Activated CD4-positive, alpha-beta T cell treated with anti-CD3 and anti-CD28 coated beads, Interleukin-2, amount 50 U/mL, for 1 hour (primary cell): Measurements from ENCODE around the gene NYAP1.
"Not testable (repeated sequence)": the region's sequence is repeated elsewhere in the genome, so short reads cannot be mapped to it uniquely, and the experiment has no call there.

Experiments
- DNase-seq: peaks from one replicate; pipeline ENCODE4 v3.0.0-alpha.2; 2020

Gene NYAP1

DNA sequence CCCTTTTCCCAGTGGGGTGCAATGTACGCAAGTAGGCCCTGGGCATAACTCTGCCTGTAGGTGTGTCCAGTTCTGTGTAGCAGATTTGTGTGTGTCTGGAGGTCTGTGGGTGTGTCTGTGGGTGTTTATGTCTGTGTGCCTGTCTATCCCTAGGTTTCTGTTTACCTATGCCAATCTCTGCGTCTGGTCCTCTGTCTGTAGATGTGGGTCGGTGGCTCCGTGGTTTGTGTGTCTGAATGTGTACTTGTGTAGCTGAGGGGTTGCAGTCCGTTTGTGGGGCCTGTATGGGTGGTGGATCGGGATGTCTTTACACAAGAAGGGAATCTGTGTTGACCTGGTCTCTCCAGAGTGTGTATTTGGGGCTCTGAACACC is 932 bp downstream of the NYAP1 start:
- DNase-seq = no peak

DNA sequence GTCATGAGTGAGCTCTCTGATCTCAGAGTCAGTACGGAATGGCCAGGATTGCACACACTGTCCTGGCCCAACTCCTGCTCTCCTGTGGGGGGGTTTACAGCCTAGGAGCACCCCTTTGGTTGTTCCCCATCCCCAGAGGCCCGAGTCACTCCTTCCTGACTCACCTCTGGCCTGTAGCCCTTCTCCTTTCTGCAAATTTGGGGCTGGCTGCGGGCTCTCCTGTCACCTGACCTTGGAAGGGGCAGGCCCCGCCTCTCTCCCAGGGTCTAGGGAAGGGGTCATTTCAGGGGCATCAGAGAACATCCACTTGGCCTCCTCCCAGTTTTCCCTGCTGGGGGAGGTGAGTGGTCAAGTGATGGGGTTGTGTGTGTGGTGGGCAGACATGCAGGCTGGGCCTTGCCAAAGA is 1.7 kb downstream of the NYAP1 start:
- no peak for DNase-seq

DNA sequence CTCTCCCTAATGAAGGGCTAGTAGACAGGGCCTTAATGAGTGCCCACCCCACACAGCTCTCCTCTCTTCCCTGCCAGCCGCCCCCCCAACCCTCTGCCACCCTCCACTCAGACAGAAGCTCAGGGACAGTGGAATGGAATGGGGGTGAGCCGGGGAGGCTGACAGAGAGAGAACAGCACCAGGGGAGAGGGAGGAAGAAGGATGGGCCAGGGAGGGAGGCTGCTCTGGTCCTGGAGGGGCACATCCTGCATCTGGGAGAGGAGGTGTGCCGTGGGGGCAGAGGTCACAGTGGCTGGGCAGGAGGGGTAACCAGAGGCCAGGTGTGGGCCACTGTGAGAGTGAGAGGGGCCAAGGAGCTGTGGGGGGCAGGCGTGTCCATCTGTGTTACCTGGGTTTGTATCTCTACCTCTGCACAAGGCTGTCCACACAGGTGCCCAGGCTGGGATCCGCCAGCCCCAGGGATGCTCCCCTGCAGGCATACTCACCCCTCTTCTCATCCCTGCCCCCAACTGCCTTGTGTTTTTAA is 2.4 kb downstream of the NYAP1 start:
- DNase-seq = no peak

DNA sequence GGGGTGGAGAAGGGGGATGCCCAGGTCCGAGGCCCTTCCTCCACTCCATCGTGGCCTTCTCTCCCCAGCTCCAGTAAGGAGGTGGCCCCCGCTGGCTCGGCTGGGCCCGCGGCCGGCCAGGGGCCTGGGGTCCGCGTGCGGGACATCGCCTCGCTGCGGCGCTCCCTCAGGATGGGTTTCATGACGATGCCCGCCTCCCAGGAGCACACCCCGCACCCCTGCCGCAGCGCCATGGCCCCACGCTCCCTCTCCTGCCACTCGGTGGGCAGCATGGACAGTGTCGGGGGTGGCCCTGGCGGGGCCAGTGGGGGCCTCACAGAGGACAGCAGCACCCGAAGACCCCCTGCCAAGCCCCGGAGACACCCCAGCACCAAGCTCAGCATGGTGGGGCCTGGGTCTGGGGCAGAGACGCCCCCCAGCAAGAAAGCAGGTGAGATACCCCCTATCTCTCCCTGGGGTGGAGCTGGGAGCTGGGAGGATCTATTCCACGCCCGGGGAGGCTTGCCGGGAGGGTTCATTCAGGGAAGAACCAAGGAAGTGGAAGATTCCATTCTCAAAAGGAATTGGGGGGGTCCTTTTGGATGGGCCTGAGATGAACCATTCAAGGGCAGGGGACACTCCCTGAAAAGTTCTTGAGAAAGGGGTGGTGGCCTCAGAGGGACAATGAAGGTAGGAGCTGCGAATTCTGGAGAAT is 3.2 kb downstream of the NYAP1 start:
- DNase-seq = no peak

DNA sequence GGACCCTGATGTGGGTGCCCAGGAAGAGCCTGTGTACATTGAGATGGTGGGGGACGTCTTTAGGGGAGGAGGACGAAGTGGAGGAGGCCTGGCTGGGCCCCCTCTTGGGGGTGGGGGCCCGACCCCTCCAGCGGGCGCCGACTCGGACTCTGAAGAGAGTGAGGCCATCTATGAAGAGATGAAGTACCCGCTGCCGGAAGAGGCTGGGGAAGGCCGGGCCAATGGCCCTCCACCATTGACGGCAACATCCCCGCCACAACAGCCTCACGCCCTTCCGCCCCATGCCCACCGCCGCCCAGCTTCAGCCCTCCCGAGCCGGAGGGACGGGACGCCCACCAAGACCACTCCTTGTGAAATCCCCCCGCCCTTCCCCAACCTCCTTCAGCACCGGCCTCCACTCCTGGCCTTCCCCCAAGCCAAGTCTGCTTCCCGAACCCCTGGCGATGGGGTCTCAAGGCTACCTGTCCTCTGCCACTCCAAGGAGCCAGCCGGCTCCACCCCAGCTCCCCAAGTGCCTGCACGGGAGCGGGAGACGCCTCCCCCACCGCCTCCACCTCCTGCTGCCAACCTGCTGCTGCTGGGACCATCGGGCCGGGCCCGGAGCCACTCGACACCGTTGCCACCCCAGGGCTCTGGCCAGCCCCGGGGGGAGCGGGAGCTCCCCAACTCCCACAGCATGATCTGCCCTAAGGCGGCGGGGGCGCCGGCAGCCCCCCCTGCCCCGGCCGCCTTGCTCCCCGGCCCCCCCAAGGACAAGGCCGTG is 4.8 kb downstream of the NYAP1 start:
- DNase-seq = no peak

DNA sequence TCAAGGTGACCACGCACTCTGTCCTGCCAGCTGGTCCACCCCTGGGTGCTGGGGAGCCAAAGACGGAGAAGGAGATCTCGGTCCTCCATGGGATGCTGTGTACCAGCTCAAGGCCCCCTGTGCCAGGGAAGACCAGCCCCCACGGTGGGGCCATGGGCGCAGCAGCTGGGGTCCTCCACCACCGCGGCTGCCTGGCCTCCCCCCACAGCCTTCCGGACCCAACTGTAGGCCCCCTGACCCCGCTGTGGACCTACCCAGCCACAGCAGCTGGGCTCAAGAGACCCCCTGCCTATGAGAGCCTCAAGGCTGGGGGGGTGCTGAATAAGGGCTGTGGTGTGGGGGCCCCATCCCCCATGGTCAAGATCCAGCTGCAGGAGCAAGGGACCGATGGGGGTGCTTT is 5.4 kb downstream of the NYAP1 start:
- DNase-seq = no peak

DNA sequence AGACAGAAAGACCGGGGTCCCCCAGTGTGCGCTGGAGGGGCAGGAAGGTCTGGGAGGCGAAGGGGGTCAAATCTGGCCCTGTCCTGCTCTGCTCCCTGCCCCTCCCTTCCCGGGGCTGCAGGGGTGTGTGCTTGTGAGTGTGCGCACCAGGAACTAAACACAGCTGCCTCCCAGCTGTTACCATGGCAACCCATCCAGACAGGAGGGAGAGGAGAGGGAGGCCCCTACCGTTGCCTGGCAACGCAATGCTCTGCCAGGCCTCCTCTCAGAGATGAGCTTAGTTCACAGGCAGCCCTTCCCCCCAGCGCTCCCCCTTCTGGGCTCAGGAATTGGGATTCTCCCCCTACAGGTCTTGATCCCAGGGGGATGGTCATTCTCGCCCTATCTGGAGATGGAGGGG is 6.1 kb downstream of the NYAP1 start:
- DNase-seq = peak; percentile 45

DNA sequence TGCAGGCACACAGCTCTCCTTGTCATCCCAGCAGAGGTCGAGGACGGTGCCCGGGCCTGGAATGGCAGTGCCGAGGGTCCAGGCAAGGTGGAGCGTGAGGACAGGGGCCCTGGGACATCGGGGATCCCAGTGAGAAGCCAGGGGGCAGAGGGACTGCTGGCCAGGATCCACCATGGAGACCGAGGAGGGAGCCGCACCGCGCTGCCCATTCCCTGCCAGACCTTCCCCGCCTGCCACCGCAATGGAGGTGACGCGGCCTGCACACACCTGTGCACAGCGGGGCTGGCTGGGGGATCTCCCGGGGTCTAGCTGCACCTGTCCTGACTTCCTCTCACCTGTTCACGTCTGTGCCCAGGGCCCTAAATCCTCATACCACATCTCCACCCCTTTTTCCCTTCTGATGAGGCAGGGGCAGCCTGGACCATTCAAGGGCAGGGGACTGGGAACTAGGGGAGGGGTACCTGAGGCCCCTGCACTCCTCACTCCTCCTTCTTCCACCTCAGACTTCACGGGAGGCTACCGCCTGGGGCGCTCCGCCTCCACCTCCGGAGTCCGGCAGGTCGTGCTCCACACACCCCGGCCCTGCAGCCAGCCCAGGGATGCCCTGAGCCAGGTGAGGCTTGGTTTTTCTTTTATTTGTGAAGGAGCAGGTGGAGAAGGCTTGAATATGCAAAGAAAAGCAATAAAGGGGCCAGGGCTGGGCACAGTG is 6.9 kb downstream of the NYAP1 start:
- no peak for DNase-seq

DNA sequence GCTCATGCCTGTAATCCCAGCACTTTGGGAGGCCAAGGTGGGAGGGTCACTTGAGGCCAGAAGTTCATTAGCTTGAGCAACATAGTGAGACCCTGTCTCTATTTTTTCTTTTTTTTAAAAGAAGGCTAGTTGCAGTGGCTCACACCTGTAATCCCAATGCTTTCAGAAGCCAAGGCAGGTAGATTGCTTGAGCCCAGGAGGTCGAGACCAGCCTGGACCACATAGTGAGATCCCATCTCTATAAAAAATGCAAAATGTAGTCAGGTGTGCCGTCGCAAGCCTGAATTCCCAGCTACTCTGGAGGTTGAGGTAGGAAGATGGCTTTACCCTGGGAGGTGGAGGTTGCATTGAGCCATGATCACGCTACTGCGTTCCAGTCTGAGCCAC is 7.5 kb downstream of the NYAP1 start:
- no peak for DNase-seq

DNA sequence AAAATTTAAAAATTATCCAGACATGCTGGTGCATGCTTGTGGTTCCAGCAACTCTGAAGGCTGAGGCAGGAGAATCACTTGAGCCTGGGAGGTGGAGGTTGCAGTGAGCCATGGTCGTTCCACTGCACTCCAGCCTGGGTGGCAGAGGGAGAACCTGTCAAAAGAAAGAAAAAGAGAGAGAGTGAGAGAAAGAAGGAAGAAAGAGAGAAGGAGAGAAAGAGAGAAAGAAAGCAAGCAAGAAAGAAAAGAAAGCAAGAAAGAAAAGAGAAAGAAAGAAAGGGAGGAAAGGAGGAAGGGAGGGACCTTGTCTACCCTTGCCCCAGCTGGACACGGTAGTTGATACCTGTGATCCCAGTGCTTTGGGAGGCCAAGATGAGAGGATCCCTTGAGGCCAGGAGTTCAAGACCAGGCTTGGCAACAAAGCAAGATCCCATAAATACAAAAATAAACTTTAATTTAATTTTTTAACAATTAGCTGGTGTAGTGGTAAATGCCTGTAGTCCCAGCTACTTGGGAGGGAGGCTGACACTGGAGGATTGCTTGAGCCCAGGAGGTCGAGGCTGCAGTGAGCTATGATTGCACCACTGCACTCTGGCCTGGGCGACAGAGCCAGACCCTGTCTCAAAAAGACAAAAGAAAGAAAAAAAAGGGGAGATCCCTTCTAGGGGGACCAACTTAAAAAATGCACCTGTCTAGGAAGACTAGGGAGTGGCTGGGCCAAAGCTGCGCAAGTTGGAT is 9.2 kb downstream of the NYAP1 start:
- no peak for DNase-seq

DNA sequence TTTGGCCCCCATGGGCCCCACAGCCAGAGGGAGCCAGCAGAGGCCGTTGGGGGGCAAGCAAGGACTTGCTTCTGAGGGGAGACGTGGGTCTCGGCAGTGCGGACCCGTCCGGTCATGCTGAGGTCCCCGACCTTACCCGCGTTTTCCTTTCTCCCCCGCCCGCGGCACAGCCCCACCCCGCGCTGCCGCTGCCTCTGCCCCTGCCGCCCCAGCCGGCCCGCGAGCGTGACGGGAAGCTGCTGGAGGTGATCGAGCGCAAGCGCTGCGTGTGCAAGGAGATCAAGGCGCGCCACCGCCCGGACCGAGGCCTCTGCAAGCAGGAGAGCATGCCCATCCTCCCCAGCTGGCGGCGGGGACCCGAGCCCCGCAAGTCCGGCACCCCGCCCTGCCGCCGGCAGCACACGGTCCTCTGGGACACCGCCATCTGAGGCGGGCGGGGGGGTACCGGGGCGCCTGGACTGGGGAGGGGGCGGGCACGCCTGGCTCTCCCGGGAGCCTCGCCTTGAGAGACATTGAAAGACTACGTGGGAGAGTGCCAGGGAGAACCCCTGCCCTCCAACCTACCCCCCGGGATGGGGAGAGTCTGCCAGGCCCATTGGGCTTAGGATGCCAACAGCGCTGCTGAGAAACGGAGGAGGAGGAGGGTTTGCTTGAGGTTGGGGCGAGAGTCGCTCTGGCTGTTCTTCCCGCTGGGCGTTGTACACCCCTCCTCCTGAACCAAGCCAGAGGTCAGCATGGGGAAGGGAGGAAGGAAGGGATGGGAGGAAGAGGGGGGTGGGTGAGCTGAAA is 9.9 kb downstream of the NYAP1 start:
- DNase-seq = peak; percentile 58

DNA sequence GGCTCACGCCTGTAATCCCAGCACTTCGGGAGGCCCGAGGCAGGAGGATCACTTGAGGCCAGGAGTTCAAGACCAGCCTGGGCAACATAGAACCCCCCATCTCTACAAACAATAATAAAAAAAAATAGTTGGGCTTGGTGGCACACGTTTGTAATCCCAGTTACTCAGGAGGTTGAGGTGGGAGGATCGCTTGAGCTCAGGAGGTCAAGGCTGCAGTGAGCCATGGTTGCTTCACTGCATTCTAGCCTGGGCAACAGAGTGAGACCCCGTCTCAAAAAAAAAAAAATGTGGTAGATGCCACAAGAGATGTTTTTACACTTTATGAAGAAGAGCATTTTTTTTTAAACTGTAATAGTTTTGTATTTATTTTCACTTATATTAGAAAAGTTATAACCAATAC is 12.8 kb downstream of the NYAP1 start:
- no peak for DNase-seq

DNA sequence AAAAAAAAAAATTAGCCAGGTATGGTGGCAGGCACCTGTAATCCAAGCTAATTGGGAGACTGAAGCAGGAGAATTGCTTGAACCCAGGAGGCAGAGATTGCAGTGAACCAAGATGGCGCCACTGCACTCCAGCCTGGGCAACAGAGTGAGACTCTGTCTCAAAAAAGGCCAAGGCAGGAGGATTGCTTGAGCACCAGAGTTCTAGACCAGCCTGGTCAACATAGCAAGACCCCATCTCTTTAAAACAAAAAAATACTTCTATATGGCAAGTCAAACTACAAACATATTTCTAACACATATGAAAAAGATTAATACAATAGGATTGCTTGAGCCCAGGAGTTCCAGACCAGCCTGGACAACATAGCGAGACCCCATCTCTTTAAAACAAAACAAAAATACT is 17.0 kb downstream of the NYAP1 start:
- DNase-seq = not testable (repeated sequence)

DNA sequence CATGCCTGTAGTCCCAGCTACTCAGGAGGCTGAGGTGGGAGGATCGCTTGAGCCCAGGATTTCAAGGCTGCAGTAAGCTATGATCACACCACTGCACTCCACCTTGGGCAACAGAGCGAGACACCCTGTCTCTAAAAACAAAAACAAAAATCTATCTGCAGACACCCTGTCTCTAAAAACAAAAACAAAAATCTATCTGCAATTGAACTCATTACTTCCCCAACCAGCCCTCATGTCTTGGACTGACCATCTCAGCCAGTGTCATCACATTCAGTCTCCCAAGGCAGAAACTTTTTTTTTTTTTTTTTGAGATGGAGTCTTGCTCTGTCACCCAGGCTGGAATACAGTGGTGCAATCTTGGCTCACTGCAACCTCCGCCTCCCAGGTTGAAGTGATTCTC is 20.3 kb downstream of the NYAP1 start:
- not testable (repeated sequence) for DNase-seq

DNA sequence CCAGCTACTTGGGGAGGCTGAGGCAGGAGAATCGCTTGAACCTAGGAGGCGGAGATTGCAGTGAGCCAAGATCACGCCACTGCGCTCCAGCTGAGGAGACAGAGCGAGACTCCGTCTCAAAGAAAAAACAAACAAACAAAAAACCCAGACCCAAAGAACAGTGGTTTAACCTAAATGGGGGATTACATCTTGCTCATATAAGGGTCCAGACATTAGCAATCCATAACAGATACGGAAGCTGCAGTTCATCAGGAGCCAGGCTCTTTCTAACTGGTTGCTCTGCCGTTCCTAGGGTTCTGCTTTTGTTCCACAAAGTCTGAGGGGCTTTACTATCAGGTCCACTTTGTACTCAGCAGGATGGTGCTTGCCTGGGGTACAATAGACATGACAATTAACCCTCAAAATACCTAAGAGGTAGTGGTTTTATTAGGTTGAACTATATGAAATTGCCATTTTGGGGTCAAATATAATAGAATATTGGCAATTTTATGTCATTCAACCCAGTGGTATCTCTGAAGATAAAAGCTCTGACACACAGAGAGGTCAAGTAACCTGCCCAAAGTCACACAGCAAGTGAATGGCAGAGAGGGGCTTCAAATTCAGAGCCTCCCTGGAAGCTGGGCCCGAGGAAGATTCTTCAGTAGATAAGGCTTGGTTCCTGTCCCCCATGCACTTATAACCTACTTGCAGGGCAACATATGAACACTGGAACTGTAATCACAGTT is 21.3 kb downstream of the NYAP1 start:
- DNase-seq = no peak

DNA sequence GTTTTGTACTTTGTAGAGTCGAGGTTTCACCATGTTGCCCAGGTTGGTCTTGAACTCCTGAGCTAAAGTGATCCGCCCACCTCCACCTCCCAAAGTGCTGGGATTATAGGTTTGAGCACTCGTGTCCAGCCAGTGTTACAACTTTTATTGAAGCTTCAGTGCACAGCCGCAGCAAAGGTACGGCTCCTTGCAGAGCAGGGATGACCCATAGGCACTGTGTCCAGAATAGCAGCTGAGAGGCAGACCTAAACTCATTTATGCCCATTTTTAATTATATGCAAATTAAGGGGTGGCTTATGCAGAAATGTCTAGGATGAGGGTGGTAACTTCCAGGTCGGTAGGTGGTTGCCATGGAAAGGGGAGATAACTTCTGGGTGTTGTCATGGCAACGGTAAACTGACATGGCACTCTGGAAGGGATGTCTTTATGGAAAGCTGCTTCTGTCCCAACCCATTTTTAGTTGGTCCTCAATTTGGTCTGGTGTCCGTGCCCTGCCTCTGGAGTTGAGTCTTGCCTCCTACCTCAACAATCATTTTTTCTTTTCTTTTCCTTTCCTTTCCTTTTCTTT is 22.7 kb downstream of the NYAP1 start:
- no peak for DNase-seq

DNA sequence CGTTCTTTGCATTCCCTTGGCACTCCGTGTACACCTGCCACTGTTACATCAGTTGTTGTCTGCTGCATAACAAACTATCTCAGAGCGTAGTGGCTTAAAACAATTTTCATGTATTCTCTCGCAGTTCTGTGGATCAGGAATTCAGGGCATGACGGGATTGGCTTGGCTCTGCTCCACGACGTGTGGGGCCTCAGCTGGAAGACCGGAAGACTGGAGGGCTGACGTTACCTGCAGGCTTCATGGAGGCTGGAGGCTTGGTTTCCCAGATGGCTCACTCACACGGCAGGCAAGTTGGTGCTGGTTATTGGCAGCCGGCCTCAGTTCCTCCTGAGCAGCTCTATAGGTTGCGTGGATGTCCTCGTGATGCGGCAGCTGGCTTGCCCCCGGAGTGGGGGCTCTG is 25.5 kb downstream of the NYAP1 start:
- no peak for DNase-seq

DNA sequence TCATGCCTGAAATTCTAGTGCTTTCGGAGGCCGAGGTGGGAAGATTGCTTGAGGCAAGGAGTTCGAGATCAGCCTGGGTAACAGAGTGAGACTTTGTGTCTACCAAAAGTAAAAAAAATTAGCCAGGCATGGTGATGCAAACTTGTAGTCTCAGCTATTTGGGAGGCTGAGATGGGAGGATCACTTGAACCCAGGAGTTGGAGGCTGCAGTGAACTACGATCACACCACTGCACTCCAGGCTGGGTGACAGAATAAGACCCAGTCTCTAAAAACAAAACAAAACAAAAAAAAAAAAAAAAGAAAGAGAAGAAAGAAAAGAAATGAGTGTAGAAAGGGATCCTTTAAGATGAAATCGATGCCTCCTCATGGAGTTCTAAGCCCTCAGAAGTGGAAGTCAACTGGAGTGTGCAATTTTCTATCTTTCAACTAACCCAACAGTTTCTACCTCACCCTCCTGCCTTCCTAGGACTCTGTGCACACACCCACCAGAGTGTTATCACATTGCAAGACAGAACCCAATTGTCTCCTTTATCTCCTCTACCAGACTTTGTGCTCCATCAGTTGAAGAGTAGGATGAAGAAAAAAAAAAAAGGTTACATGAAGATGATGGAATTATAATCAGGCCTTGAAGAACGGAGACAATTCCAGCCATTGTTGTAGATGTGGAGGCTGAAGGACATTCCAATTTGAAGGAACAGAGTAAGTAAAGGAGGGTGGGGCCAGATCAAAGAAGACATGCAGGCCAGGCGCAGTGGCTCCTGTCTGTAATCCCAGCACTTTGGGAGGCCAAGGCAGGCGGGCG is 26.9 kb downstream of the NYAP1 start:
- DNase-seq = no peak

DNA sequence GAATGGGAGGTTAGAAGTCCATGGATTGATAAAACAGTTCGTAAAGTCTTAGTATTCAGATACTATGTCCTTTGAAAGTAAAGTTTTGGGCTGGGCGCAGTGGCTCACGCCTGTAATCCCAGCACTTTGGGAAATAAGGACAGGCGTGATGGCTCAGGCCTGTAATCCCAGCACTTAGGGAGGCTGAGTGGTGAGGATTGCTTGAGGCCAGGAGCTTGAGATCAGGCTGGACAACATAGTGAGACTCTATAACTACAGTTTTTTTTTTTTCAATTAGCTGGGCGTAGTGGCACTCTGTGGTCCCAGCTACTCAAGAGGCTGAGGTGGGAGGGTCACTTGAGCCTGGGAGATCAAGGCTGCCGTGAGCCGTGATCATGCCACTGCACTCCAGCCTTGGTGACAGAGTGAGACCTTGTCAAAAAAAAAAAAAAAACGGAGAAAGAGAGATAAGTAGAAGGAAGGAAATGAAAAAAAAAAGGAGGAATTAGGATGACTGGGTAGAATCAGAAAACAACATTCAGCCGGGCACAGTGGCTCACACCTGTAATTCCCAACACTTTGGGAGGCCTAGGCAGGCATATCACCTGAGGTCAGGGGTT is 29.6 kb downstream of the NYAP1 start:
- no peak for DNase-seq

DNA sequence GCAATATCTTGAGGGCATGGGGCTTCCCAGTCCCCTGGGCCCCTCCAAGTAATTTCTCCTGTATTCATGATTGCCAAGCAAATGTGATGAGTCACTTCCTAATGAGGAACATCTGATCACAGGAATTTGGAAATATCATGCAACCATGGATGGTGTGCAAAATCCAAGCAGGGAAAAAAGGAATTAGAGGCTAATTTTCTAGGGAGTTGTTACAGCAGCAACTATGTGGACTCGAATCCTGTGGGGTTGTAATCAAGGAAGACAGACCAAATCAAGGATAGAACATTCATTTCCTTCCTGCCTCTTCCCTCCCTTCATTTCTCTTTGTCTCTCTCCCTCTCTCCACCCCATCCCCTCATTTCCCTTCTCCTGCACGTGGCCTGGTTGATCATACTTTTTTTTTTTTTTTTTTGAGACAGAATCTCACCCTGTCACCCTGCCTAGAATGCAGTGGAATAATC is 31.4 kb downstream of the NYAP1 start:
- DNase-seq = no peak
